Measurements from ENCODE around the gene SMIM41.

DNA sequence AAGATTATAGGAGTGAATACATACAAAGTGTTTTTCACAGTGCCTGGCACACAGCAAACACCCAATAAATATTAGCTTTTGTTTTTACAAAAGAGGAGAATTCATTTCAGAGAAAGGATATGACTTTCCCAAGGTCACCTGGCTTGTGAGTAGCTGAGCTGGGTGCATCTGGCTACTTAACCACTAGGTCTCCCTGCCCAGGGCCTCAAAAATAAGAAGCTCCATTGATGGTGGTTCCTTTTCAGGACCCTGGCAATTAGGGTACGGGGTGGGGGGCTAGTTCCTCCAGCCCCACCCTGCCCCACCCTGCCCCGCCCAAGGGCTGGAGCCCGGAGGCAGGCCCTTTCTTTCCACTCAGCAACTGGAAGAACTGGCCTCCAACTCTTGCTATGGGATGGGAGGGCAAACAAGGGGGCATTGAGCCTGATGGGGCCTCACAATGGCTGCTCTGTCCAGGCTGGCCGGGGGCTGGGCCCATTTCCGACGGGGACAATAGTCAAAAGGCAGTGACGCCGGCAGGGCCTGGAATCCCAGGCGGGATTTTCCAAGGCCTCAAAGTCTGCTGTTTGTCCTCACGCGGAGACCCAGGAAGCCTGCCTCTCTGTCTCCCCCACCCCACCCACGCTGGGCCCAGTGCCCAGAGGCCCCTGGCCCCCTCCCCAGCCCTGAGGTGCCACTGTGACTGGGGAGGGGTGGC is 17.9 kb upstream of the SMIM41 start:
- TF ChIP-seq, protein P1, sequence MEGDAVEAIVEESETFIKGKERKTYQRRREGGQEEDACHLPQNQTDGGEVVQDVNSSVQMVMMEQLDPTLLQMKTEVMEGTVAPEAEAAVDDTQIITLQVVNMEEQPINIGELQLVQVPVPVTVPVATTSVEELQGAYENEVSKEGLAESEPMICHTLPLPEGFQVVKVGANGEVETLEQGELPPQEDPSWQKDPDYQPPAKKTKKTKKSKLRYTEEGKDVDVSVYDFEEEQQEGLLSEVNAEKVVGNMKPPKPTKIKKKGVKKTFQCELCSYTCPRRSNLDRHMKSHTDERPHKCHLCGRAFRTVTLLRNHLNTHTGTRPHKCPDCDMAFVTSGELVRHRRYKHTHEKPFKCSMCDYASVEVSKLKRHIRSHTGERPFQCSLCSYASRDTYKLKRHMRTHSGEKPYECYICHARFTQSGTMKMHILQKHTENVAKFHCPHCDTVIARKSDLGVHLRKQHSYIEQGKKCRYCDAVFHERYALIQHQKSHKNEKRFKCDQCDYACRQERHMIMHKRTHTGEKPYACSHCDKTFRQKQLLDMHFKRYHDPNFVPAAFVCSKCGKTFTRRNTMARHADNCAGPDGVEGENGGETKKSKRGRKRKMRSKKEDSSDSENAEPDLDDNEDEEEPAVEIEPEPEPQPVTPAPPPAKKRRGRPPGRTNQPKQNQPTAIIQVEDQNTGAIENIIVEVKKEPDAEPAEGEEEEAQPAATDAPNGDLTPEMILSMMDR (IDR thresholded peaks at IDR 0.05 in 4 of 5, conservative IDR thresholded peaks at IDR 0.05 in 1 of 5), result no peak
- no peak for TF ChIP-seq POLR2A (IDR thresholded peaks at IDR 0.05)
